ENCODE measurements around the gene NTM.
A peak's percentile ranks its signal among the peaks of the same experiment; 100 is the strongest.
"Not testable (repeated sequence)": the region's sequence is repeated elsewhere in the genome, so short reads cannot be mapped to it uniquely, and the experiment has no call there.

The NTM gene

GRCh38 chr11:131671320-131671719 lies 300.9 kb downstream of the NTM start:
- DNase-seq (ENCODE audit: insufficient read length, low spot score) (no peak), FAIRE-seq (no peak)
- no peak for TF ChIP-seq POU2F2 (IDR thresholded peaks at IDR 0.05; ENCODE audit: low read depth, low read length)
- TF ChIP-seq PAX5 (IDR thresholded peaks at IDR 0.05; ENCODE audit: insufficient read depth, low read length, severe bottlenecking) = no peak
- TF ChIP-seq TAF1 (IDR thresholded peaks at IDR 0.05; ENCODE audit: low read depth, low read length) = no peak
- TF ChIP-seq SPI1 (IDR thresholded peaks at IDR 0.05; ENCODE audit: low read depth, low read length) = no peak
- TF ChIP-seq POLR2AphosphoS5 (IDR thresholded peaks at IDR 0.05; ENCODE audit: low read depth, low read length) = no peak
- no peak for TF ChIP-seq POLR2A (IDR thresholded peaks at IDR 0.05; ENCODE audit: low read depth, low read length)

- no peak for TF ChIP-seq SPI1 (IDR thresholded peaks at IDR 0.05; ENCODE audit: low read depth, low read length)
- no peak for TF ChIP-seq POLR2AphosphoS5 (IDR thresholded peaks at IDR 0.05; ENCODE audit: low read depth, low read length)
- no peak for TF ChIP-seq PAX5 (IDR thresholded peaks at IDR 0.05; ENCODE audit: insufficient read depth, low read length, severe bottlenecking)
- no peak for TF ChIP-seq POU2F2 (IDR thresholded peaks at IDR 0.05; ENCODE audit: low read depth, low read length)
- no peak for TF ChIP-seq TAF1 (IDR thresholded peaks at IDR 0.05; ENCODE audit: low read depth, low read length)
- TF ChIP-seq POLR2A (IDR thresholded peaks at IDR 0.05; ENCODE audit: low read depth, low read length) = no peak
- DNase-seq (ENCODE audit: insufficient read length, low spot score) = no peak
- no peak for FAIRE-seq
Observed at GRCh38 chr11:131671734-131672133, 301.3 kb downstream of the NTM start.

GRCh38 chr11:131672191-131672590 lies 301.8 kb downstream of the NTM start:
- no peak for TF ChIP-seq TAF1 (IDR thresholded peaks at IDR 0.05; ENCODE audit: low read depth, low read length)
- no peak for TF ChIP-seq POLR2A (IDR thresholded peaks at IDR 0.05; ENCODE audit: low read depth, low read length)
- TF ChIP-seq POLR2AphosphoS5 (IDR thresholded peaks at IDR 0.05; ENCODE audit: low read depth, low read length) = no peak
- no peak for TF ChIP-seq POU2F2 (IDR thresholded peaks at IDR 0.05; ENCODE audit: low read depth, low read length)
- TF ChIP-seq SPI1 (IDR thresholded peaks at IDR 0.05; ENCODE audit: low read depth, low read length) = no peak
- no peak for DNase-seq (ENCODE audit: insufficient read length, low spot score)
- no peak for FAIRE-seq

- peak; percentile 94 for FAIRE-seq
Observed at GRCh38 chr11:131674051-131674755, 303.8 kb downstream of the NTM start.

GRCh38 chr11:131675121-131675888 lies 304.9 kb downstream of the NTM start:
- FAIRE-seq (no peak), DNase-seq (ENCODE audit: insufficient read length, low spot score) (no peak)
- no peak for TF ChIP-seq PAX5 (IDR thresholded peaks at IDR 0.05; ENCODE audit: insufficient read depth, low read length, severe bottlenecking)
- no peak for TF ChIP-seq SPI1 (IDR thresholded peaks at IDR 0.05; ENCODE audit: low read depth, low read length)
- no peak for TF ChIP-seq POLR2A (IDR thresholded peaks at IDR 0.05; ENCODE audit: low read depth, low read length)

More at GRCh38 chr11:131674051-131674755, 303.8 kb downstream of the NTM start:
- peak; percentile 62 for DNase-seq (ENCODE audit: insufficient read length, low spot score)
- TF ChIP-seq POLR2AphosphoS5 (IDR thresholded peaks at IDR 0.05; ENCODE audit: low read depth, low read length) (no peak), SPI1 (IDR thresholded peaks at IDR 0.05; ENCODE audit: low read depth, low read length) (no peak), POLR2A (IDR thresholded peaks at IDR 0.05; ENCODE audit: low read depth, low read length) (no peak), TAF1 (IDR thresholded peaks at IDR 0.05; ENCODE audit: low read depth, low read length) (no peak), POU2F2 (IDR thresholded peaks at IDR 0.05; ENCODE audit: low read depth, low read length) (no peak), PAX5 (IDR thresholded peaks at IDR 0.05; ENCODE audit: insufficient read depth, low read length, severe bottlenecking) (no peak)

GRCh38 chr11:131677828-131678470 lies 307.5 kb downstream of the NTM start:
- TF ChIP-seq PAX5 (IDR thresholded peaks at IDR 0.05; ENCODE audit: insufficient read depth, low read length, severe bottlenecking) (no peak), TAF1 (IDR thresholded peaks at IDR 0.05; ENCODE audit: low read depth, low read length) (no peak), POU2F2 (IDR thresholded peaks at IDR 0.05; ENCODE audit: low read depth, low read length) (no peak), SPI1 (IDR thresholded peaks at IDR 0.05; ENCODE audit: low read depth, low read length) (no peak), POLR2A (IDR thresholded peaks at IDR 0.05; ENCODE audit: low read depth, low read length) (no peak), POLR2AphosphoS5 (IDR thresholded peaks at IDR 0.05; ENCODE audit: low read depth, low read length) (no peak)
- FAIRE-seq (no peak), DNase-seq (ENCODE audit: insufficient read length, low spot score) (no peak)

GRCh38 chr11:131678658-131679340 lies 308.4 kb downstream of the NTM start:
- no peak for DNase-seq (ENCODE audit: insufficient read length, low spot score)
- TF ChIP-seq POLR2AphosphoS5 (IDR thresholded peaks at IDR 0.05; ENCODE audit: low read depth, low read length) (no peak), POU2F2 (IDR thresholded peaks at IDR 0.05; ENCODE audit: low read depth, low read length) (no peak), PAX5 (IDR thresholded peaks at IDR 0.05; ENCODE audit: insufficient read depth, low read length, severe bottlenecking) (no peak), POLR2A (IDR thresholded peaks at IDR 0.05; ENCODE audit: low read depth, low read length) (no peak), TAF1 (IDR thresholded peaks at IDR 0.05; ENCODE audit: low read depth, low read length) (no peak), SPI1 (IDR thresholded peaks at IDR 0.05; ENCODE audit: low read depth, low read length) (no peak)
- no peak for FAIRE-seq

GRCh38 chr11:131680448-131680847 lies 310.0 kb downstream of the NTM start:
- peak; percentile 100 for FAIRE-seq
- not testable (repeated sequence) for DNase-seq (ENCODE audit: insufficient read length, low spot score)

- DNase-seq (ENCODE audit: insufficient read length, low spot score) = no peak
Observed at GRCh38 chr11:131681920-131682319, 311.5 kb downstream of the NTM start.

More at GRCh38 chr11:131681920-131682319, 311.5 kb downstream of the NTM start:
- TF ChIP-seq PAX5 (IDR thresholded peaks at IDR 0.05; ENCODE audit: insufficient read depth, low read length, severe bottlenecking) = no peak
- FAIRE-seq = no peak

All from GM12891 (cell line).